Left ventricle myocardium inferior (tissue), 1 donor: ENCODE data around the gene KCNK3. TPM values are rescaled to one million over a fixed set of nuclear protein-coding genes. Genes with fewer than 3 reads are reported as not detected.
"Not testable (repeated sequence)": the region's sequence is repeated elsewhere in the genome, so short reads cannot be mapped to it uniquely, and the experiment has no call there.

Experiments
- DNase-seq: peaks from one replicate; pipeline ENCODE4 v3.0.0-alpha.2; 2020
- H3K27ac ChIP-seq: fragments of 200-600 bp; replicated peaks from 2 replicates; pipeline ENCODE4 v1.8.0; 2021
- H3K27me3 ChIP-seq: fragments of 200-600 bp; 2 replicates; pipeline ENCODE4 v1.8.0; 2021; ENCODE audit warnings: low read depth
- H3K36me3 ChIP-seq: fragments of 200-600 bp; 2 replicates; pipeline ENCODE4 v1.8.0; 2021
- H3K4me1 ChIP-seq: fragments of 200-600 bp; 2 replicates; pipeline ENCODE4 v1.8.0; 2021
- H3K4me3 ChIP-seq: fragments of 200-600 bp; 2 replicates; pipeline ENCODE4 v1.8.0; 2021; ENCODE audit warnings: mild to moderate bottlenecking, moderate library complexity
- H3K9me3 ChIP-seq: fragments of 200-600 bp; replicated peaks from 2 replicates; pipeline ENCODE4 v1.8.0; 2021
- intact Hi-C: fragments of 100-400 bp; cut with micrococcal nuclease; formaldehyde crosslinking; loops from one replicate; pipeline ENCODE4 v1.11.0; 2022
- total RNA-seq: library from RNA; stranded (reverse); fragmentation: NEBNext Ultra II Directional; extraction: Animal tissue kit (Norgen Biotek cat#: 25700); gene quantifications from one replicate; pipeline ENCODE4 v1.2.1, GENCODE V29; 2021
- TF ChIP-seq, protein P1 (sequence below): fragments of 200-600 bp; IDR thresholded peaks from 2 replicates; pipeline ENCODE4 v1.8.0; 2021; ENCODE audit warnings: antibody characterized with exemption, mild to moderate bottlenecking, borderline replicate concordance
- donor health status: DM: no; HTN: yes; CAD: no; lungs with severe emphysema.

KCNK3 gene
- total RNA-seq, 1 donor from 2014 or later, result 3.2 TPM

DNA sequence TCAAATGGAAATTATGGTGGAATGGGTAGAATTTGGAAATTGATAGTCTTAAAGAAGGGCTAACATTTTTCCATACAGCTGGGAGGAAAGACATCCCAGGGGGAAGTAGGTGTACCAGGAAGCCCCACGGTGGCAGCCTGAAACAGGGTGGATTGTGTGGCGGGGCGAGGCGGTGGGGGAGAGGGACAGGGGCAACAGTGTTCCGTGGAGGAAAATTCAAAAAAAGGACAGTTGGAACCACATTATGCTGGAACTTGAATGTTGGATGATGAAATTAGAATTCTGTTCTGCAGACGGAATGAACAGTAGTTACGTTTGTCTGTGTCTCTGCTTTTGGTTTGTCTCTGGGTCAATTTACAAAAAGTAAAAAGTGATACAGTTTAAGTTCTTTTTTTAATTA is 40.7 kb upstream of the KCNK3 start:
- H3K4me1 ChIP-seq, result no peaks in the 10 kb centered on the region
- intact Hi-C loops, result no loop called here
- H3K4me3 ChIP-seq, result no peak overlapping the region
- TF ChIP-seq, protein P1, sequence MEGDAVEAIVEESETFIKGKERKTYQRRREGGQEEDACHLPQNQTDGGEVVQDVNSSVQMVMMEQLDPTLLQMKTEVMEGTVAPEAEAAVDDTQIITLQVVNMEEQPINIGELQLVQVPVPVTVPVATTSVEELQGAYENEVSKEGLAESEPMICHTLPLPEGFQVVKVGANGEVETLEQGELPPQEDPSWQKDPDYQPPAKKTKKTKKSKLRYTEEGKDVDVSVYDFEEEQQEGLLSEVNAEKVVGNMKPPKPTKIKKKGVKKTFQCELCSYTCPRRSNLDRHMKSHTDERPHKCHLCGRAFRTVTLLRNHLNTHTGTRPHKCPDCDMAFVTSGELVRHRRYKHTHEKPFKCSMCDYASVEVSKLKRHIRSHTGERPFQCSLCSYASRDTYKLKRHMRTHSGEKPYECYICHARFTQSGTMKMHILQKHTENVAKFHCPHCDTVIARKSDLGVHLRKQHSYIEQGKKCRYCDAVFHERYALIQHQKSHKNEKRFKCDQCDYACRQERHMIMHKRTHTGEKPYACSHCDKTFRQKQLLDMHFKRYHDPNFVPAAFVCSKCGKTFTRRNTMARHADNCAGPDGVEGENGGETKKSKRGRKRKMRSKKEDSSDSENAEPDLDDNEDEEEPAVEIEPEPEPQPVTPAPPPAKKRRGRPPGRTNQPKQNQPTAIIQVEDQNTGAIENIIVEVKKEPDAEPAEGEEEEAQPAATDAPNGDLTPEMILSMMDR, result no peak
- H3K27ac ChIP-seq, result no peak overlapping the region
- no peaks in the 10 kb centered on the region for H3K36me3 ChIP-seq
- H3K27me3 ChIP-seq, result peaks cover 37% of the 10 kb centered on the region
- no peak for DNase-seq
- H3K9me3 ChIP-seq, result no peaks in the 10 kb centered on the region

- DNase-seq, result no peak
- H3K27me3 ChIP-seq, result peaks cover 30% of the 10 kb centered on the region
- TF ChIP-seq, protein P1, result no peak
- no peaks in the 10 kb centered on the region for H3K4me1 ChIP-seq
- no peak overlapping the region for H3K4me3 ChIP-seq
- H3K36me3 ChIP-seq, result no peaks in the 10 kb centered on the region
- intact Hi-C loops, result no loop called here
- H3K9me3 ChIP-seq, result no peaks in the 10 kb centered on the region
- no peak overlapping the region for H3K27ac ChIP-seq
Observed at GRCh38 chr2:26652361-26653041, 40.0 kb upstream of the KCNK3 start.

DNA sequence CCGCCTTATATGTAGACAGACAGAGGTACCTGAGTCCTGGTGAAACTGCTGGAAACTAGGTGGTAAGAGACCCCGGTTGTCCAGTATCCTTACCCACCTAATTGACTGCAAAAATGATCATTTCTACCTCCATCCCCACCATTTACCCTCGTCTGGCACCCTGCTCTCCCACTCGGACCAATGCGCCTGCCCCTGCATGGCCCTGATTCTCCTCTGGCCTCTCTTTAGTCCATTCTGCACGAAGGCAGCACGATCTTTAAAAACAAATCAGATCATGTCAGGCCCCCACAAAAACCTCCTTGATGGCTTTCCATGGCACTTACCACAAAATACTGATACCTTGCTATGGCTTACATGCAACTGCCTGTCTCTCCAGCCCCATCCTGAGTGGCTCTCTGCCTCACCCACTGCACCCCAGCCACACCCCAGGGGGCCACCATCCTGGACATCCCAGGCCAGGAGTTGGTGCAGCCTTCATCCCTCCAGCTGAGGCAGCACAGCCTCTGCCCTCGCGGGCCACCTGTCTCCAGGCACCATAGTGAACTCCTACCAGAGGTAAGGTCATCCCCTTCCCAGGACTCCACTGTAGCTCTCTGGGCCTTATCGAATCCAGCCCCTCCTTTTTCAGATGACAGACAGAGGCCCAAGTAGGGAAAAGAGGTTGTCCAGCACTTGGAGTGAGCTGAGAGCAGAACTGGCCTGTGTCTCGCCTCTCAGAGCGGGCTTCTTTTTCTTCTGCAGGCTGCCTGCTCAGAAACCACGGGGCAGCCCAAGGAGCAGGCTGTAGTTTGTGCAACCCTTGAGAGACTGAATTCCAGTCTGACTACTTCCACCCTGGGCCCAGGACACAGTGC is 39.1 kb upstream of the KCNK3 start:
- Histone ChIP-seq H3K27ac (no peak overlapping the region), H3K9me3 (no peaks in the 10 kb centered on the region), H3K4me3 (no peak overlapping the region), H3K27me3 (peaks cover 24% of the 10 kb centered on the region), H3K36me3 (no peaks in the 10 kb centered on the region), H3K4me1 (no peaks in the 10 kb centered on the region)
- DNase-seq, result no peak
- intact Hi-C loops, result no loop called here
- TF ChIP-seq, protein P1, result no peak

GRCh38 chr2:26654061-26654340 is 38.5 kb upstream of the KCNK3 start:
- H3K4me3 ChIP-seq, result no peak overlapping the region
- no peaks in the 10 kb centered on the region for H3K4me1 ChIP-seq
- H3K27me3 ChIP-seq, result peaks cover 25% of the 10 kb centered on the region
- TF ChIP-seq, protein P1, result no peak
- DNase-seq, result no peak
- H3K27ac ChIP-seq, result no peak overlapping the region
- intact Hi-C loops, result no loop called here
- peaks cover 2% of the 10 kb centered on the region for H3K9me3 ChIP-seq
- H3K36me3 ChIP-seq, result no peaks in the 10 kb centered on the region

DNA sequence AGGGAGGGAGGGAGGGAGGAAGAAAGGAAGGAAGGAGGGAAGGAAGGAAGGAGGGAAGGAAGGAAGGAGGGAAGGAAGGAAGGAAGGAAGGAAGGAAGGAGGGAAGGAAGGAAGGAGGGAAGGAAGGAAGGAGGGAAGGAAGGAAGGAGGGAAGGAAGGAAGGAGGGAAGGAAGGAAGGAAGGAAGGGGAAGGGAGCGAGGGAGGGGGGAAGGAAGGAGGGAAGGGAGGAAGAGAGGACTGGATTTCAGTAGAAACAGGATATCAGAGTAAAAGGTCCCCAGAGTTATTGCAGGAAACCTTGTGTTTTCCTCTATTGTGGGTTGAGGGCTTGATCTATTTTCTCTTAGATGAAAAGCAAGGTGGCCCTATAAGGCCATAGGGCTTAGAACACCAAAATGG is 37.4 kb upstream of the KCNK3 start:
- H3K4me1 ChIP-seq, H3K36me3 ChIP-seq, H3K27ac ChIP-seq, intact Hi-C loops, H3K4me3 ChIP-seq, DNase-seq: not testable (repeated sequence)
- H3K9me3 ChIP-seq, result peaks cover 13% of the 10 kb centered on the region
- H3K27me3 ChIP-seq, result peaks cover 17% of the 10 kb centered on the region

DNA sequence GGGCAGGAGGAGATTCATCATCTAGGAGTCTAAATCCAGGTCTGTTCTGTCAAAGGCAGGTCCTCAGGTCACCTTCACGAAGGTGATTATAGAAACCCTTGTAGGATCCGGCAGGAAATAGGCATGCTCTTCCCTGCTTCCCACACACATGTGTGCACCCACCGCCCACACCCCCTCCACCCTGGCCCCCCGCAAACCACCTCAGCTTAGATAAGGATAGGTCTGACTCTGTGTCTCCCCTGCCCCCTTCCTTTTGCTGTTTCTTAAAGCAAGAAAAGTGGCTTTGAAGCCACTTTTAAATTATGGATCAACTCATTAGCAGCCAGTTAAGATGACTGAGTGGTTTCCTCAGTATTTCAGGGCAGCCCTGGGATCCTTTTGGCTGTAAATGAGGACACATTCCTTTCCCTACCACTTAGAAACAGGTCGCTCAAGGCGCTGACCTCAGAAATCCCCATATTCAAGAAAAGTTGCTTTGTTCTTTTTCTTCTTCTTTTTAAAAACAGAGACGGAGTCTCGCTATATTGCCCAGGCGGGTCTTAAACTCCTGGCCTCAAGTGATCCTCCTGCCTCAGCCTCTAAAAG is 36.8 kb upstream of the KCNK3 start:
- H3K9me3 ChIP-seq, result peaks cover 19% of the 10 kb centered on the region
- no peak for DNase-seq
- no peaks in the 10 kb centered on the region for H3K36me3 ChIP-seq
- TF ChIP-seq, protein P1, result no peak
- peaks cover 12% of the 10 kb centered on the region for H3K27me3 ChIP-seq
- intact Hi-C loops, result no loop called here
- no peaks in the 10 kb centered on the region for H3K4me1 ChIP-seq
- no peak overlapping the region for H3K27ac ChIP-seq
- H3K4me3 ChIP-seq, result no peak overlapping the region
